Ishikawa (cell line): ENCODE data around the gene CEP41.

Source experiments
- EP300 ChIP-seq: IDR thresholded peaks from 2 replicates; pipeline ENCODE4 v1.6.1; 2012; ENCODE audit warnings: borderline replicate concordance
- RAD21 ChIP-seq: IDR thresholded peaks from 2 replicates; pipeline ENCODE4 v1.6.1; 2012; ENCODE audit warnings: low read depth

- TF ChIP-seq EP300 (no peak), RAD21 (no peak)
Measured at GRCh38 chr7:130410868-130411541, 29.8 kb downstream of the CEP41 start.
